CD4-positive, alpha-beta T cell treated with Interleukin-10 for 1 hour (primary cell): ENCODE measurements around the gene PROK2.

ENCODE experiments used
- DNase-seq: peaks from one replicate; pipeline ENCODE4 v3.0.0-alpha.2; 2020

PROK2 gene

GRCh38 chr3:71733319-71733718, 51.6 kb downstream of the PROK2 start:
- no peak for DNase-seq

- no peak for DNase-seq
Observed at GRCh38 chr3:71732637-71733036, 52.3 kb downstream of the PROK2 start.

GRCh38 chr3:71728632-71729342, 56.2 kb downstream of the PROK2 start:
- DNase-seq = peak; percentile 54

GRCh38 chr3:71726146-71726545, 58.8 kb downstream of the PROK2 start:
- DNase-seq = peak; percentile 74

- DNase-seq = peak; percentile 34
Observed at GRCh38 chr3:71725271-71725991, 59.5 kb downstream of the PROK2 start, which contains the start of gene EIF4E3. Gene EIF4E3 (minus strand): TSS chr3:71725402. CDS start chr3:71725367, 35 bp downstream.

GRCh38 chr3:71724584-71725270, 60.2 kb downstream of the PROK2 start:
- no peak for DNase-seq

- no peak for DNase-seq
Observed at GRCh38 chr3:71724171-71724453, 60.8 kb downstream of the PROK2 start.

GRCh38 chr3:71723452-71724170, 61.3 kb downstream of the PROK2 start:
- DNase-seq = peak; percentile 77

- no peak for DNase-seq
Observed at GRCh38 chr3:71722693-71723092, 62.3 kb downstream of the PROK2 start.
